Lung (tissue), 12 donors: ENCODE results near the gene NUF2. TPM values are rescaled to one million over a fixed set of nuclear protein-coding genes. Genes with fewer than 3 reads are reported as not detected.

Experiments used
- ATAC-seq: fragments of 200-7000 bp; cut with Tn5 transposase; one replicate; pipeline ENCODE4 v1.9.1; 2020; ENCODE audit warnings: moderate number of reproducible peaks; ENCODE audit not compliant: insufficient read depth, low FRiP score
- DNase-seq, 3 donors: peaks; one replicate each; pipeline ENCODE4 v3.0.0-alpha.2; 2013 to 2017
- H3K27ac ChIP-seq, 2 donors: one replicate each; pipeline ENCODE4 v1.5.1; 2013; ENCODE audit warnings: mild to moderate bottlenecking in 2 of 2, moderate library complexity in 2 of 2, control low read depth in 1 of 2, inconsistent platforms in 1 of 2, low read depth in 1 of 2, low read length in 1 of 2
- H3K27me3 ChIP-seq, 3 donors: one replicate each; pipeline ENCODE4 v1.5.1; 2013; ENCODE audit warnings: low read length in 2 of 3; ENCODE audit not compliant: control insufficient read depth in 3 of 3, insufficient read depth in 3 of 3
- H3K36me3 ChIP-seq, 4 donors: one replicate each; pipeline ENCODE4 v1.5.1; 2013; ENCODE audit warnings: low read length in 4 of 4, mild to moderate bottlenecking in 1 of 4, moderate library complexity in 1 of 4; ENCODE audit not compliant: control insufficient read depth in 4 of 4, insufficient read depth in 4 of 4
- H3K4me1 ChIP-seq, 5 donors: one replicate each; pipeline ENCODE4 v1.5.1; 2013; ENCODE audit warnings: low read length in 5 of 5, mild to moderate bottlenecking in 2 of 5, moderate library complexity in 1 of 5; ENCODE audit not compliant: control insufficient read depth in 5 of 5, insufficient read depth in 5 of 5
- H3K4me3 ChIP-seq: one replicate; pipeline ENCODE4 v1.5.1; 2013; ENCODE audit warnings: mild to moderate bottlenecking, control low read depth, moderate library complexity
- H3K9ac ChIP-seq, 2 donors: one replicate each; pipeline ENCODE4 v1.5.1; 2013; ENCODE audit warnings: low read length in 2 of 2, control low read depth in 1 of 2; ENCODE audit not compliant: insufficient read depth in 1 of 2
- H3K9me3 ChIP-seq, 4 donors: one replicate each; pipeline ENCODE4 v1.5.1; 2013; ENCODE audit warnings: low read length in 3 of 4, mild to moderate bottlenecking in 1 of 4, moderate library complexity in 1 of 4; ENCODE audit not compliant: control insufficient read depth in 4 of 4, insufficient read depth in 3 of 4
- CTCF ChIP-seq: IDR thresholded peaks from 2 replicates; pipeline ENCODE4 v1.5.1; 2012; ENCODE audit warnings: mild to moderate bottlenecking; ENCODE audit errors: control extremely low read depth, extremely low read depth
- WGBS, 2 donors: extraction: QIAGEN DNeasy Blood & Tissue Kit; methylation state at CpG; one replicate each; pipeline ENCODE4 v1.1.7; 2013; 5-methylcytosine and 5-hydroxymethylcytosine counted together
- polyA plus RNA-seq, 2 donors: library from polyadenylated mRNA; stranded (reverse); fragments of 200-250 nt; gene quantifications; one replicate each; pipeline ENCODE4 v1.2.1, GENCODE V29; 2013
- total RNA-seq, 2 donors: library from RNA; depleted of rRNA in 1 of 2; stranded (reverse); fragments of >200 nt in 1 of 2; gene quantifications; one replicate each; pipeline ENCODE4 v1.2.1, GENCODE V29; 2014 to 2021
- donor health status: control.
- donor health status: control.
- donor health status: Bipolar disorder and iron deficiency.
- donor health status: healthy.
- donor health status: DM: yes; HTN: yes; CAD: no.

Gene NUF2
- total and polyA plus RNA-seq, 4 donors = 1.2 to 7.2 (median 2.2) TPM

GRCh38 chr1:163300568-163300967 is 21.2 kb upstream of the NUF2 start:
- H3K4me1 ChIP-seq = peaks cover 0 to 9% (median 0%) of the 10 kb centered on the region in 5 donors
- DNase-seq = peak in 1 of 3 donors; percentile 6
- no peaks in the 10 kb centered on the region for H3K9me3 ChIP-seq
- no peak overlapping the region for H3K9ac ChIP-seq
- H3K4me3 ChIP-seq = no peak overlapping the region
- H3K27me3 ChIP-seq = no peaks in the 10 kb centered on the region
- H3K36me3 ChIP-seq = peaks cover 0 to 9% (median 3%) of the 10 kb centered on the region in 4 donors
- TF ChIP-seq CTCF = no peak
- WGBS, 2 donors = 88 to 89% methylated on average over 4 of the region's 4 CpGs
- no peak overlapping the region for H3K27ac ChIP-seq
- no peak for ATAC-seq

DNA sequence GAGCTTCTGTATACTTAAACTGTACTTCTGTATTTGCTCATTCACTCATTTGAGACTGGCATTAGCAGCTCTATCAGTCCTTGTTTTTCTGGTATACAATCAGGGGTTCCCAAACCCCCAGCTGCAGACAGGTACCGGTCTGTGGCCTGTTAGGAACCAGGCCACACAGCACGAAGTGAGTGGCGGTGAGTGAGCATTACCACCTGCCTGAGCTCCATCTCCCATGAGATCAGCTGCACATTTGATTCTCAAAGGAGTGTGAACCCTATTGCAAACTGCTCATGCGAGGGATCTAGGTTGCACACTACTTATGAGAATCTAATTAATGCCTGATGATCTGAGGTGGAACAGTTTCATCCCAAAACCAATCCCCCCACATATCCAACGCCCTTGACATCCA is 18.2 kb upstream of the NUF2 start:
- Histone ChIP-seq H3K9me3 (no peaks in the 10 kb centered on the region), H3K4me1 (peaks cover 0 to 3% (median 0%) of the 10 kb centered on the region in 5 donors), H3K9ac (no peak overlapping the region), H3K36me3 (peaks cover 0 to 14% (median 3%) of the 10 kb centered on the region in 4 donors), H3K27ac (no peak overlapping the region), H3K4me3 (no peak overlapping the region), H3K27me3 (no peaks in the 10 kb centered on the region)
- DNase-seq = no peak
- WGBS, 2 donors = 96% methylated on average over 5 of the region's 5 CpGs
- TF ChIP-seq CTCF = no peak
- ATAC-seq = no peak

DNA sequence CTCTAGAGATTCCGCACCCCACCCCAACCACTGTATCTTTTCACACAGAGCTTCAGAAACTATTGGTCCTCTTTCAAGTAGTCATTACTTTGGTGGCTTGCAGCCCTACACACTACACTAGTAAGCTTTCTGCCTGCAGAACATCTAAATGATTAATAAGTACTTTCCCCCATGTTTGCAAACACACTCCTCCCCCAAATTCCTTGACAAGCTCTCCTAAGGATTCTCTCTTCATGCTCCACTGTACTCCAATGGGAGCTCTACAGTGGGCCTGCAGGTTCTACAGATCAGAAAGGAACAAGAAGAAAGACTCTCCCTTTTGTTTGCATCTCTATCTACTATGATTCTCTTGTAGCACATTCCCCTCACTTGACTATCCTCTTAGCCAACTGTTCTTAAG is 16.3 kb upstream of the NUF2 start:
- H3K9me3 ChIP-seq = no peaks in the 10 kb centered on the region
- DNase-seq (no peak), ATAC-seq (no peak)
- H3K4me3 ChIP-seq = no peak overlapping the region
- H3K27me3 ChIP-seq = no peaks in the 10 kb centered on the region
- no peak for TF ChIP-seq CTCF
- H3K27ac ChIP-seq = no peak overlapping the region
- WGBS, 2 donors = 94 to 98% methylated on average over 1 of the region's 1 CpG
- H3K9ac ChIP-seq = no peak overlapping the region
- H3K4me1 ChIP-seq = peaks cover 0 to 3% (median 0%) of the 10 kb centered on the region in 5 donors
- H3K36me3 ChIP-seq = peaks cover 0 to 14% (median 3%) of the 10 kb centered on the region in 4 donors

DNA sequence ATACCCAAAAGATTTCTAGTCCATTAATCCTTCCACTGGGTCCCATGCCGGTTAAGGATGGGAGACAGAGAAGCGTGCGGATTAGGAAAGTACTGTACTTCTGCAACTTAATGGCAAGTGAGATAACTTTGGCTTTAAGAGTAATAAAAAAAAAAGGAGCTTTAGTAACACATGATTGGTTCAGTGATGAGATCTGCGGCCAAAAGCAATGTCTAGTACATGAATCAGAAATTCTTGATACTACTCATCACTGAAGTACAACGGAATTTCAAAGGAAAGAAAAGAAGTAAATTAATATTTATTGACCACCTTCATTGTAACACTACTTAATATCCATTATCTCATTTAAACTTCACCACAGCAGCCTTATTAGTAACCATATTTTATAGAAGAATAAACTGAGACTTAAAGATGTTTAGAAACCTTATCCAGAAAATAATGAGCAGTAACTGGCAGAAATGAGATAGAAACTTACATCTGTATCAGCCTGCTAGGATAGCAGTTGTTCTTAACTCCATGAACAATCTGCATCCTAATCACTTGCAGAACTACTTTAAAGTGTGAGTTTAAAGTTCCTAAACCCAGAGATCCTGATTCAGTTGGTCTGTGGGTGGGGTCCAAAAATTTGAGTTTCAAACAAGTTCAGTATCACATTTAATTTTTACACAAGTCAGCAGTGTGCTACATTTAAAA is 14.1 kb upstream of the NUF2 start:
- TF ChIP-seq CTCF = no peak
- H3K4me3 ChIP-seq = no peak overlapping the region
- no peaks in the 10 kb centered on the region for H3K9me3 ChIP-seq
- H3K27me3 ChIP-seq = no peaks in the 10 kb centered on the region
- H3K9ac ChIP-seq = no peak overlapping the region
- no peaks in the 10 kb centered on the region for H3K4me1 ChIP-seq
- ATAC-seq (no peak), DNase-seq (no peak)
- peaks cover 0 to 8% (median 3%) of the 10 kb centered on the region in 4 donors for H3K36me3 ChIP-seq
- 97% methylated on average over 5 of the region's 5 CpGs for WGBS, 2 donors
- no peak overlapping the region for H3K27ac ChIP-seq
